ENCODE data around the gene SFMBT2.

The SFMBT2 gene

GRCh38 chr10:7159928-7160327 lies 250.9 kb downstream of the SFMBT2 start:
- no peak overlapping the region for H3K4me2 ChIP-seq (ENCODE audit: low read length)
- H3K79me2 ChIP-seq (ENCODE audit: control insufficient read depth, low read length): no peaks in the 10 kb centered on the region
- H3K27ac ChIP-seq (ENCODE audit: low read depth, low read length): no peak overlapping the region
- peaks cover 31% of the 10 kb centered on the region for H3K4me1 ChIP-seq (ENCODE audit: control insufficient read depth, low read length)
- no peaks in the 10 kb centered on the region for H3K27me3 ChIP-seq (ENCODE audit: control insufficient read depth, low read length)
- H3F3A ChIP-seq (ENCODE audit: control insufficient read depth, insufficient read depth): peaks cover 6% of the 10 kb centered on the region; the same call in 1 of the 2 replicates
- no peak overlapping the region for H3K4me3 ChIP-seq (ENCODE audit: low read length)
- H3K9me2 ChIP-seq (replicated peaks; ENCODE audit: control insufficient read depth, low read length): no peaks in the 10 kb centered on the region
- no peaks in the 10 kb centered on the region for H3K9me3 ChIP-seq (ENCODE audit: control insufficient read depth, insufficient read depth, low read length)
- H4K20me1 ChIP-seq (ENCODE audit: control insufficient read depth, insufficient read depth, low read depth, low read length): no peaks in the 10 kb centered on the region
- TF ChIP-seq EZH2phosphoT487 (IDR thresholded peaks at IDR 0.05; ENCODE audit: borderline replicate concordance, low read length) (no peak), CTCF (IDR thresholded peaks at IDR 0.05; ENCODE audit: low read depth, low read length, poor library complexity, severe bottlenecking) (no peak)
- peaks cover 23% of the 10 kb centered on the region for H3K36me3 ChIP-seq (ENCODE audit: control insufficient read depth, low read length)

GRCh38 chr10:7159517-7159916 lies 251.3 kb downstream of the SFMBT2 start:
- Histone ChIP-seq H3K4me2 (ENCODE audit: low read length) (no peak overlapping the region), H3K4me1 (ENCODE audit: control insufficient read depth, low read length) (peaks cover 31% of the 10 kb centered on the region), H4K20me1 (ENCODE audit: control insufficient read depth, insufficient read depth, low read depth, low read length) (no peaks in the 10 kb centered on the region), H3K79me2 (ENCODE audit: control insufficient read depth, low read length) (no peaks in the 10 kb centered on the region), H3K9me2 (replicated peaks; ENCODE audit: control insufficient read depth, low read length) (no peaks in the 10 kb centered on the region), H3F3A (ENCODE audit: control insufficient read depth, insufficient read depth) (peaks cover 6% of the 10 kb centered on the region; the same call in 1 of the 2 replicates), H3K36me3 (ENCODE audit: control insufficient read depth, low read length) (peaks cover 23% of the 10 kb centered on the region), H3K27me3 (ENCODE audit: control insufficient read depth, low read length) (no peaks in the 10 kb centered on the region), H3K27ac (ENCODE audit: low read depth, low read length) (no peak overlapping the region), H3K9me3 (ENCODE audit: control insufficient read depth, insufficient read depth, low read length) (no peaks in the 10 kb centered on the region), H3K4me3 (ENCODE audit: low read length) (no peak overlapping the region)
- TF ChIP-seq CTCF (IDR thresholded peaks at IDR 0.05; ENCODE audit: low read depth, low read length, poor library complexity, severe bottlenecking): no peak
- TF ChIP-seq EZH2phosphoT487 (IDR thresholded peaks at IDR 0.05; ENCODE audit: borderline replicate concordance, low read length): no peak

GRCh38 chr10:7157091-7157490 lies 253.7 kb downstream of the SFMBT2 start:
- no peaks in the 10 kb centered on the region for H3K9me2 ChIP-seq (replicated peaks; ENCODE audit: control insufficient read depth, low read length)
- H3K4me1 ChIP-seq (ENCODE audit: control insufficient read depth, low read length): peaks cover 31% of the 10 kb centered on the region
- H4K20me1 ChIP-seq (ENCODE audit: control insufficient read depth, insufficient read depth, low read depth, low read length): no peaks in the 10 kb centered on the region
- H3K27ac ChIP-seq (ENCODE audit: low read depth, low read length): no peak overlapping the region
- H3K79me2 ChIP-seq (ENCODE audit: control insufficient read depth, low read length): no peaks in the 10 kb centered on the region
- no peaks in the 10 kb centered on the region for H3K27me3 ChIP-seq (ENCODE audit: control insufficient read depth, low read length)
- peaks cover 6% of the 10 kb centered on the region; the same call in 1 of the 2 replicates for H3F3A ChIP-seq (ENCODE audit: control insufficient read depth, insufficient read depth)
- TF ChIP-seq CTCF (IDR thresholded peaks at IDR 0.05; ENCODE audit: low read depth, low read length, poor library complexity, severe bottlenecking) (no peak), EZH2phosphoT487 (IDR thresholded peaks at IDR 0.05; ENCODE audit: borderline replicate concordance, low read length) (no peak)
- H3K36me3 ChIP-seq (ENCODE audit: control insufficient read depth, low read length): peaks cover 13% of the 10 kb centered on the region
- H3K4me3 ChIP-seq (ENCODE audit: low read length): peak overlapping the region; percentile 11; the same call in 1 of the 2 replicates
- no peaks in the 10 kb centered on the region for H3K9me3 ChIP-seq (ENCODE audit: control insufficient read depth, insufficient read depth, low read length)
- H3K4me2 ChIP-seq (ENCODE audit: low read length): peak overlapping the region; percentile 25
